Loucy (cell line): ENCODE data around the gene PHTF2.

Experiments used
- CTCF ChIP-seq: fragments of 200-600 bp; sonication (generic); conservative IDR thresholded peaks from 2 replicates; pipeline ENCODE4 v1.5.1; 2014; ENCODE audit warnings: mild to moderate bottlenecking, antibody characterized with exemption, low read length
- EZH2phosphoT487 ChIP-seq: fragments of 200-600 bp; IDR thresholded peaks from 2 replicates; pipeline ENCODE4 v1.6.1; 2018; ENCODE audit warnings: antibody characterized with exemption, mild to moderate bottlenecking, moderate library complexity, borderline replicate concordance

DNA sequence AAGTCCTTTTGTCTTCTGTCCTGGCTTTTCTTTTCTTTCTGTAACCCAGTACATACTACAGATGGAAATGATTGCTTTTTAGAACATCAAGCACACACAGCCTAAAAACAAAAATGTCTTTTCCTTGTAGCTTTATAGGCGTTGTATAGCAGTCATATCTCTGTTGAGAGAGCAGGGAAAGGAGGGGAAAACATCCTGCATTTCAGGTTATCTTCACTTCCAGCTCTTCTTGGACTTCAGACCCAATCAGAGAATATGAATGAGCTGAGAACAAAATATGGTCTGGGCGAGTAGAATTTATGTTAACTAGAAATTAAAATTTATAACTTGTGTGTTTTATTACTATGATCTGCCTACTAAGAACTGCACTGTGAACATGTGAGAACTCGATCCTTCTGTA lies 15.0 kb upstream of the PHTF2 start:
- TF ChIP-seq CTCF (no peak), EZH2phosphoT487 (no peak)
